NCI-H2029 (cell line): Measurements from ENCODE around the gene MTUS2.

Experiments
- DNase-seq: peaks from one replicate; lab custom pipeline; 2025; lab: John Stamatoyannopoulos, UW

Gene MTUS2

DNA sequence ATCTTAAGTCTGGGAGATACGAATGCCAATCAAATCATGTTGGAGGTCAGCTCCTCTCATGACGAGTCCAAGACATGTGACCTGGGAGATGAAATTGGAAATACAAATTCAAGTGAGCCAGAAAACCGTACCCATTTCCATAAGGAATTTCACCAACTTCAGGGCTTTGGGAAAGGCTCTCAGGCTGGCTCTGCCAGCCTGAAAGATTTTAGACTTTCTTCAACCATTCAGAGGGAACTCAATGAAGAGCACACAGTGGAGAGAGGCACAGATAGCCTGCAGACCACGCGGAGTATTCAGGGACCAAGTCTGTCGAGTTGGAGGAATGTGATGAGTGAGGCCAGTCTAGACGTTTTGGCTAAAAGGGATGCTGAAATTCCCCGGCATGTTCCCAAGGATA, 204.6 kb downstream of the MTUS2 start:
- no peak for DNase-seq

DNA sequence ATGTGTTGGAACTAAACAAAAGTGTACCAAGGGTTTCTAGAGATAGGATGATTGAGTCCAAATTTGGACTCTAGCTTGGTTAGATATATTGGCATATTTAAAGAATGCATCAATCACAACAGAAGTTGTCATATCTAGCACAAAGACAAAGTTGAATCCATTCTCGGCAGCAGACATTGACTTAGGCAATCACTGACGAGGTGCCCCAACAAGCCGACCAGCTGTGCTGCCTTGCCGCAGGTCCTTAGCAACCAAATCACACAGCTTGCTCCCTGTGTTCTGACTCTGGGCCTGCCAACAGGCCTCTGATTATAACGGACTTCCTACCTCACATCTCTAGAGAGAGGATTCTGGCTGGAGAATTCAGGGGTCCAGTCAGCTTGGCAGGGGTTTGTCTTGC, 208.7 kb downstream of the MTUS2 start:
- no peak for DNase-seq

DNA sequence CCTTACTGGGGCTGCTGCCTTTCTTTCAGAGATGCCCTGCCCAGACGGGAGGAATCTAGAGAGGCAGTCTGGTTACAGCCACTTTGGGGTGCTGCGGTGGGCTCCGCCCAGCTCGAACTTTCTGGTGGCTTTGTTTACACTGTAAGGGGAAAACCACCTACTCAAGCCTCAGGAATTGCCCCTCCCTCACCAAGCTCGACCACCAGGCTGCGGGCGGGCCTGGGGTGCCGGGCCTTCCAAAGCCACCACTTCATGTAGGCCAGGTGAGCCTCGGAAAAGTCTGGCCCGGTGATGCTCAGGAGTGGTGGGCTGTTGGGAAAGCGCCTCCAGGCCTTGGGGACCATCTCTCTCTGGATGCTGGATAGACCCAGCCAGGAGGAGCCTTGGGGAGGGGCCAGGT, 218.6 kb downstream of the MTUS2 start:
- DNase-seq, result no peak

DNA sequence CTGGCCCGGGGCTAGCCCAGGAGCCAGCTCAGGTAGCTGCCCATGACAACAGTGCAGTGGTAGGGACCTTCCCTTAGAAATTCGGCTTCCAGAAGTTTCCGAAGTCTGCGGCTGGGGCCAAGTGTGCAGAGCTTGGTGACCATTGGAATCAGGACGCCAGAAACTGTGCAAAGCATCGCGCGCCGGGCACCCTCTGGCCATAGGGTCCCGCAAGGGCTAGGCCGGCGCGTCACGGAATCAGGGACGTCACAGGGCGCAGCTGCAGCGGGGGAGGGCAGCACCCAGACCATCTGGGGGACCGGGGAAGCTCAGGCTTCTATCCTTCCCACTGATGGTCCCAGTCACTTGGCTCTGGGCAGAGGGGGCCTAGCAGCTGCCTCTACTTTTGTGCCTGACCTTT, 219.1 kb downstream of the MTUS2 start:
- no peak for DNase-seq

DNA sequence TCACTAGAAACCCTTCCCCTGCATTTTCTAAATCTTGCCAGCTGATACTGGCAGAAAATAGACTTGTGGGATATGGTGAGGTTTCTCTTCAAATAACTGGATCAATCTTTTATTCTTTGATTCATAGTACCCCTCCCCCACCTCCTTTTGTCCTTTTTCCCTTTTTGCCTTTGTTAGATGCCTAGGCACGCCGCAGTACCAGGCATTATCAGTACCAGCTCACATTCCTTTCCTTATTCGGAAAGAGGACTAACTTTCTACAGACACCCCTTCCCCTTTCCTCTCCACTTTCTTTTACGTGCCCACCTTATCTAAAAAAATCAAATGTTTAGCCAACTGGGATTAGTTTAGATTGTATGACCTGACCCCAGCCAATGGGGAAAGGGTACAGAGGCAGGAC, 226.4 kb downstream of the MTUS2 start:
- DNase-seq, result no peak

DNA sequence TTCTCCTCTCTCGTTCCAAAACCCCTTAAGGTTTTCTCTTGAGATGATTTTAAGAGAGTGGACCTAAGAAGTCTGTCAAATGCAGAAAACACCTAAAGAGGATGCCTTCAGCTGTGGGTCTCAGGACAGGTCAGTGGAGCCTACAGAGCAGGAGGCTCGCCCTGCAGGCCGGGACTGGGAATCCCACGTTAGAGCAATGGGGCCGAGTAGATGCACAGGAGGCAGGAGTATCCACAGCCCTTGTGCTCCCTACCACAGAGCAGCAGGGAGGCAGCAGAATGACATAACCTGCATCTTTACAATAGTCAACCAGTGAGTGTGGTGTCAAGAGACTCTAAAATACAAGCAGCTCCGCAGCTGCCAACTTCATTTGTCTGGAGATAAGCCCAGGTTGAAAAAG, 229.4 kb downstream of the MTUS2 start:
- DNase-seq, result no peak

DNA sequence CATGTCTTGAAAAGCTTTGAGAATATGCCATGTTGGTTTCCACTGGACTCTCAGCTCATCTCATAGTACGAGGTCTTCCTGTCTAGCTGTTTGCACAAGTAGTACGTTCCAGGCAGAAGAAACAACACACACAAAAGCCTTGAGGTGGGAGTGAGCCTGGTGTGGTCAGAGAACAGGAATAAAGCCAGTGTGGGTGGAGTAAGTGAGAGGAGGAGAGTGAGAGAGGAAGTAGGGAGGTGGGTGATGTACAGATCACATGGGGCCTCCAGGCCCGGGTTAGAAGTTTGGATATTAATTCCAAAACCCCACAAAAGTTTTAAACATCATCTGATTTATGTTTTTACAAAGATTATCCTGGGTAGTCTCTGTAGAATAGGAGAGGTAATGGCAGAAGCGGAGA, 230.6 kb downstream of the MTUS2 start:
- DNase-seq, result no peak

DNA sequence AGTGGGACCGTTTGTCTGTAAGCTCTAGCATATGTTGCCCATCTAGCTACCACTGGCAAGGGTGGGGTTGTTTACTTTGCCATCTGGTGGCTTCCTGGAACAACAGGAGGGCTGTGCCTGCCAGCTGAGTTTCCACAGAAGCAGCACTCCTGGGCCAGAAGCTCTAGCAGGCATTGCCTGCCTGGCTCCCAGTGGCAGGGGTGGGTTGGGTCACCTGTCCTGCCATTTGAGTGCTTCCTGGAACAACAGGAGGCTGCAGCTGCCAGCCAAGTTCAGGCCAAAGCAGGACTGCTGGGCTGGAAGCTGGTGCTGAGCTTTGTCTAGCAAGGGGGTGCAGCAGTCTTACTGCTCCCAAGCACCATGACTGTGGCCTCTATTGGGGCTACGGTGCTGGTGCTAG, 239.7 kb downstream of the MTUS2 start:
- DNase-seq, result peak; percentile 75

DNA sequence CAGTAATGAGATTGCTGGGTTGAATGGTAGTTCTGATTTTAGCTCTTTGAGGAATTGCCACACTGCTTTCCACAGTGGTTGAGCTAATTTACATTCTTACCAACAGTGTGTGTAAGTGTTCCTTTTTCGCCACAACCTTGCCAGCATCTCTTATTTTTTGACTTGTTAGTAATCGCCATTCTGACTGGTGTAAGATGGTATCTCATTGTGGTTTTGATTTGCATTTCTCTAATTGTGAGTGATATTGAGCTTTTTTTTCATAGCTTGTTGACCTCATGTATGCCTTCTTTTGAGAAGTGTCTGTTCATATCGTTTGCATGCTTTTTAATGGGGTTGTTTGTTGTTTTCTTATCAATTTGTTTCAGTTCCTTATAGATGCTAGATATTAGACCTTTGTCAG, 245.0 kb downstream of the MTUS2 start:
- DNase-seq, result no peak

DNA sequence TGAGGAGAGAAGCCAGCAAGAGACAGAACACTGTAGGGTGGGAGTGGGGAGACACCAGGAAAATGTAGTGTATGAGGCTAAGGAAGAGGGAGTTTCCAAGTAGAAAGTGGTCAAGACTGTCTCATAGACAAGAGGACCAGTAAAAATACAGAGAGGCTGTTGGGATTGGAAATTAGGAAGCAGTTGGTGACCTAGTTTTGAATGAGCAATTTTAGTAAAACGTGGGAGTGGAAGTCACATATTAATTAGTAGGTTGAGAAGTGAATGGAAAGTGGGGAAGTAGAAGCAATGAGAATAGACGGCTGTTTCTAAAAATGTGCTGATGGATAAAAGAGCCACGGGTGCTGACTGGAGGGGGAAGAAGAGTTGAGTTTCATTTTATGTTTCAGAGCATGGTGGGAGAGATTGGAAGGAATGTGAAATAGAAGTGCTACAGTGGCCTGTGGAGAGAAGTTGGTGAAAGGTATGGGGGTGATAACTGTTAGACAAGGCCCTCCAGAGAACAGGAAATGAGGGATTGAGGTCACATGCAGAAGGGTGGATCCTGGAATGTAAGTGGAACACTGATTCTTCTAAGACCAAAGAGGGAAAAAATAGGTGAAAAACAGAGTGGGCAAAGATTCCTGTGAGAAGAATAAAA, 247.3 kb downstream of the MTUS2 start:
- DNase-seq, result no peak

DNA sequence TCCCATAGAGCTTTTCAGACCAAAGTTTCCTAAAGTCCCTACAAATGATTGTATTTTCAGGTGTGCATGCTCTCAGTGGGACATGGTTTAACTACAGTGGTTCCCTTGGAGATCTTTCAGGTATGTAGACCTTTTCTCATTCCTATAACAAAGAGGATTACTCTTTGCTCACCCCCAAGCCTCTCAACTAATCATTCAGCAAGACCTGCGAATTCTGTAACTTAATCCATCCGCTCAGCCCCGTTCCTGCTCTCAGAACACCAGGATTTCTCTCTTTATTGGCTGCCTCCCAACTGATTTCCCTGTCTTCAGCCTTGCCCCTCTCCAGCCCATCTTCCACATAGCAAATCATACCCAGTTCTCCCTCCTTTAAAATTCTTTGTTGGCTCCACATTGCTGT, 253.6 kb downstream of the MTUS2 start:
- peak; percentile 2 for DNase-seq

DNA sequence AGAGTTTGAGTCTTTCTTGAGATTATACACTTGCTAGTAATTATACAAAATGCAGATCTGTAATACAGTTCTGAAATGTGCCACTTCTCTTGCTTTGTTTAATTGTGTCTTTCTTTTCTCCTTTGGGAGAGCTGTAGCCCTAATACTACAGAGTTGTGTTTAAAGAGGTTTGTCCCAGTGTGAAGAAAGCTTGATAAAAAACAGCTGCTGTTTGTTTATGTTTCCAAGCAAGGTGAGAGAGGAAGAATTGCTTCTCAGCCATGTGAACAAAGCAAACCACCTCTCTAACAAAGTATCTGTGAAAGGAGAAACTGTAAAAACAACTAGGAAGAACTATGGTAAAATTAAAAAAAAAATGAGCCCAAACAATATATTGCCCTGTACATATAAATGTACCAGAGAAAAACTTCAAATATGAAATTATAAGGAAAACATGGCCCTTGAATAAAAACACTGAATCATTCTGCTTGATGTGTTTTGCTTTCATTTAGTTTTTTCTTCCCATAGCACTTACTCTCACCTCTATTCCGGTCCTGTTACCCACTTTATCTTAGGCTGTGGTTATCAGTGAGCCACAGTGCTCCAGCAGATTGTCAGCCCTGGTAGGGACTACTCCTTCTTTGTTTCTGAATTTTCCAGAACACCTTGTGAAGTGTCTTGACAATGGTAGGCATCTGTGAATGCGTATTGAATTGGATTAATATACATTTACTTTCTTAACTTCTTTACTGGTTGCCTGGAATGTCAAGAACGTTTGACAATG, 257.1 kb downstream of the MTUS2 start:
- no peak for DNase-seq

DNA sequence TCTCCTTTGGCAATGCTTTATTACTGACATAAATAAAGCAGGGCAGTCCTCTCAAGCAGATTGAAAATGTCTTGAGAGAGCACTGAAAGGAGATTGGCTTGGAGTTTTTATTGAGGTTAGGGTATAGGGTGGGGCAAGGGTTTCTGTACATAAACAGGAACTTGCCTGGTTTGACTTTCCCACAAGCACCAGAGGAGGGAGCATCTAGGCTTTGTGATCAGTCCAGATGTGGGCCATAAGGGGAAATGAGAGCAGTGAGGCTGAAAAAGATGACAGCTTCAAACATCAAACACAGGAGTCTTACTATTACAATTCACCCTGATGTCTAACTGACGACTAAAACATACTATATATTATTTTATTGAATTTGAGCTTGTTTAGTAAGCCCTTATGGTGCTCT, 260.9 kb downstream of the MTUS2 start:
- no peak for DNase-seq

DNA sequence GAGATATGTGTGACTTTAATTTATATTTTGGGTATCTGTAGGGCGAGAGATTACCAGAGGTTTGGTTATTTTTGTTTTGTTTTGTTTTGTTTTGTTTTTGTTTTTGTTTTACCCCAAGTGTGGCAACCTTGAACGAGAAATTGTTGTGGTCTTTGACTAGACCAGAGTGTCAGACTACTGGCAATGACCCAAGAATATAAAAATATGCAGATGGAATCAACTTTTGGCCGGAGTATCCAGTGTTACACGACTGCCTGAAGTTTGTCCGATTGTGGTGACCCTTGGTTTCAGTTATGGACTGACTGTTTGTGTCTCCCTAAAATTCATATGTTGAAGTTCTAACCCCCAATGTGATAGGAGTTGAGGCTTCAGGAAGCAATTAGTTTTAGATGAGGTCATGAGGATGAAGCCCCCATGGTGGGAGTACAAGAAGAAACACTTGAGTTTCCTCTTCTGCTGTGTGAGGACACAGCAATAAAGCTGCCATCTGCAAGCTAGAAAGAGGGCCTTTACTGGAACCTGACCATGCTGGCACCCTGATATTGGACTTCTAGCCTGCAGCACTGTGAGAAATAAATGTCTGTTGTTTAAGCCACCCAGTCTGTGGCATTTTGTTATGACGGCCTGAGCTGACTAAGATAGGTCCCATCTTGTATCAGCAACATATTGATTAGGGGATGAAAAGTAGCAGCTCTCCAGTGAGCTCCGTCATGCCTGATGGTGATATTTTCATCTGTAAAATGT, 261.7 kb downstream of the MTUS2 start:
- DNase-seq, result no peak

DNA sequence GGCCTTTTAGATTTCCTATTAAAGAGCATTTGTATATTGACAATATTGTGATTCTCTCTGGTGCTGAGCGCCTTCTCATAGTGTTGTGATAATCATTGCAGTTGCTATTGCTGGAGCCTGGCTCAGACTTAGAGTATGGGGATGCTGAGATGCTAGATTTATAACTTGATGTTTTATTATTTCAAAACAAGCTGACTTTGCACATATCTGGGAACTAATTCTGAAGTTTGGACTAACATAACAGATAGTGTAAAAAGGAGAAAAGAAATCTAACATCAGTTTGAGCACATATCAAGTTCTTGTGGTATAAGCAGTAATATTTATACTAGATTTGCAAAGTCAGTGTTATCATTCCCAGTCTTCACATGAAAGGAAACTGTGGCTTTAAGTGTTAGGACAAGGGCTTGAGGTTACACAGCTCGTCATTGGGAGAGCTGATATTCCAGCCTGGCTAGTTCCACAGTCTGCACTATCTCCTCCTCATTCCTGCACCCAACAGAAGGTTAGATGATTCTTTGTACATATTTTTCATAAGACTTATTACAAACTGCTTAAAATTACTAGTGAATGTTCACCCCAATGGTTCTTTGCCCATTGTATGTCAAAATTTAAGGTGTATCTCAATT, 279.8 kb downstream of the MTUS2 start:
- DNase-seq, result no peak

DNA sequence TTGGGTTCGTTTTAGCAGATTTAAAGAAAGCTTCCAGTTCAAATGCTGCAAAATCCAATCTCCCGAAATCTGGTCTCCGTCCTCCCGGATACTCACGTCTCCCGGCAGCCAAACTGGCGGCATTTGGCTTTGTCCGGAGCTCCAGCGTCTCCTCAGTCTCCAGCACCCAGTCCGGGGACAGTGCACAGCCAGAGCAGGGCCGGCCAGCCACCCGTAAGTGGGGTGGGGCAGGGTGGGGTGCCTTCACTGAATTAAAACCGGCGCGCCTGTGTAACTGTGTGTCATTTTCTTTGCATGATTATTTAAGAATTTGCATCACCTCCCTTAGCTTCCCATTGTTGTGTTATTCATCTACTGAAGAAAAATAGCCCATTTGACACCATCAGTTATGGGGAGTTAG, 280.6 kb downstream of the MTUS2 start:
- DNase-seq, result no peak

DNA sequence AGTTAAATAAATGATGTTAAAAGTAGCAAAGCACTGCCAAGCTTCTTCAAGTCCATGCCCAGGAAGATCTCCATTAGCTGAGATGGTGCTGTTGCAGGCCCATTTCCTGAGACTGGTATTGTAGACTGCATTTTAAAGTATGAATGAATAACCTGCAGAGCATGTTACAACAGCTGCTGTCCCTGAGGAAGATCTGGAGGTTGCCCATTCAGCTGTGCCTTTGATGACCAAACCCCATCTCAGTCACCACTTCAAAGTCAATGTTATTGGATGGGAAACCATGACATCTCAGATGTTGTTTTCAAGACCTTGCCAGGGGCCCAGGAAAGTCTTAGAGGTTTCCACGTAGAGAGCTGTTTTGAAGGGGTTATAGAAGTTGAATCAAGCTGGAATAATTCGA, 281.3 kb downstream of the MTUS2 start:
- DNase-seq, result no peak

DNA sequence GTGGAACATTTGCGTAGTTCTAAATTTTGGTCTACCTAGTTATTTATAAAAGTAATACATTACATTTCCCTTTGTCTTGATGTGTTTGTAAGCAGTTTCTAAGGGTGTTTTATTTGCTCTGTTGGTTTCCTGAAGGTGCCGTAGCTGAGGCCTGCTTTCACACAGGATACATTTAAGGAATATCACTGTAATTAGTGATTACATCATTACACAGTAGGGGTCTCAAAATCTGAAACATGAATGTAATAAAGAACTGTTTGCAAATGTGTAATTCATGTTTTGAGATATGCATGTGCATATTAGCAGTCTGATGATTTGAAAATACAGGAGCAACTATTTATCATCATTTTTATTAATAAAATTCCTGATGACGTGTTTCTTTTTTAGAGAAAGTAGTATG, 281.8 kb downstream of the MTUS2 start:
- DNase-seq, result no peak

DNA sequence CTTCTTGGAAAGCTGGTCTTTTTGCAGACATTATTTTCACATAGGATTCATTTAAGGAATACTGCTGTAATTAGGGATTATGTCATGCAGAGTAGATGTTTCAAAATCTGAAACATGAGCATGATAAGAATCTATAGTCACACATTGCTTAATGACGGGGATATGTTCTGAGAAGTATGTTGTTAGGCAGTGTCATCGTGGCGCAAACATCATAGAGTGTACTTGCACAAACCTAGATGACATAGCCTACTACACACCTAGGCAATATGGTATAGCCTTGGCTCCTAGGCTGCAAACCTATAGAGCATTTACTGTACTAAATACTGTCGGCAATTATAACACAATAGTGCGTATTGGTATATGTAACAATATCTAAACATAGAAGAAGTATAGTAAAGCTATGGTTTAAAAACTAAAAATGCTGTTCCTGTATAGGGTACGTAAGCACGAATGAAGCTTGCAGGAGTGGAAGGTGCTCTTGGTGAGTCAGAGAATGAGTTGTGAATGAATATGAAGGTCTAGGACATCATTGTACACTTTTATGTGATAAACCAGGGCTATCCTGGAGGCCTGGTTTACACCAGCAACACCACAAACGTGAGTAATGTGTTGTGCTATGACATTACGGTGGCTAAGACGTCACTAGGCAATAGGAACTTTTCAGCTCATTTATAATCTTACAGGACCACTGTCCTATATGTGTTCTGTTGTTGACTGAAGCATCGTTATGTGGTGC, 283.1 kb downstream of the MTUS2 start:
- no peak for DNase-seq

DNA sequence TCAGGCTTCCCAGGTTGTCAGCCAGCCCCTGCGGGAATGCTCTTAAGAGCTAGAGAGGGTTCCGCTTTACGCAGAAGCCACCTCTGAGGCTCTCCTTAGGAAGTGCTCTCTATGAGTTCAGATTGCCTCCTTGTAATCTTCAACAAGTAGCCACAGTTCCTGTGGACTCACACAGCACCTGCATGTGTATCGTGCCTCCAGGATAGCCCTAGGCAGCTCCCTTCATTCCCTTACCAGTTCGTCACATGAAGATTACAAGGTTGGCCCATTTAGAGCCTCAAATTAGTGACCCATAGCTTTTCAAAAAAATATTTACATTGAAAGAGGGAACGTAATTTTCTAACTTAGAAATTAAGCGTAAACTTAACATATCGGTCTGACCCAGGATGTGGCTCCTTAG, 284.3 kb downstream of the MTUS2 start:
- no peak for DNase-seq

DNA sequence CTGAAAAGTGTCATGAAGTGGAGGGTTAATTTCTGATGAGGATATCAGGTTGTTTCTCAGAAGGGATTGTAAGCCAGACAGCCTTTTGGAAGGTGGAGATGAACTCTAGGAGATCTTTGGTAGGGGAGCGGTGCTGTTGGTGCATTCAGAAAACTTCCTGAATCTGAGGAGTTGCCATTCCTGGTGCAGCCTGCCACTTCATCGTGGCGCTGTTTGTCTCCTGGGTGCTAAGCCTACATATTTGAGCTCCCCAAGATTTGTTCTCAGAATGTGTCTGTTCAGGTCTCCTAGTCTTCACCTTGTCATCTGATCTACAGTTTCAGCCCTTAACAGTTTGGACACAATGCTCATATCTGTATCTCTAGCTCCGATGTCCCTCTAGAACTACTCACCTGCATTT, 285.6 kb downstream of the MTUS2 start:
- no peak for DNase-seq

DNA sequence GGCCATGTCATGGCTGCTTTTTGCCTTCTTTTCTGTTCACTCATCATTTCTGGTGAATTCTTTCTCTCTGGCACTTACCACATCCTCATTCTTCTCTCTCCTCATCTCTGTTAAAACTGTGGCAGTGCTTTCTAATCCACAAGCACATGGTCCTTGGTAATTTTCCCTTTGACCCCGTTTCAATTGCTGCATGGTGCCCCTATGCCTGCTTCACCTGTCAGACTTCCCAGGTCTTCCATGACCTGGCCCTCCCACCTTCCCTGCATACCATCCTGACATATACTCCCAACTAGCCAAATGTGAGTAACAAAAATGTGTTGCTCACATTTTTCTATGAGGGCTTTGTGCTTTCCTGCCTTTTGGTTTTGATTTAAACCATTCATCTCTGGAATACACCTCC, 286.5 kb downstream of the MTUS2 start:
- no peak for DNase-seq
